GM18498 (cell line): ENCODE results near the gene B4GALNT1.

Source experiments
- ATAC-seq: cut with Tn5 transposase; IDR thresholded peaks from one replicate; pipeline ENCODE4 v1.9.1; 2021; ENCODE audit warnings: mild to moderate bottlenecking, moderate library complexity; ENCODE audit not compliant: unreplicated experiment

B4GALNT1 gene

GRCh38 chr12:57609781-57610553, 23.0 kb downstream of the B4GALNT1 start:
- ATAC-seq: no peak

GRCh38 chr12:57609101-57609780, 23.8 kb downstream of the B4GALNT1 start:
- no peak for ATAC-seq

GRCh38 chr12:57607958-57608663, 24.9 kb downstream of the B4GALNT1 start:
- no peak for ATAC-seq

GRCh38 chr12:57606821-57607220, 26.2 kb downstream of the B4GALNT1 start:
- ATAC-seq: no peak

- no peak for ATAC-seq
Measured at GRCh38 chr12:57606399-57606798, 26.6 kb downstream of the B4GALNT1 start.

- no peak for ATAC-seq
Measured at GRCh38 chr12:57605811-57606311, 27.1 kb downstream of the B4GALNT1 start.

GRCh38 chr12:57604992-57605810, 27.8 kb downstream of the B4GALNT1 start:
- peak; percentile 31 for ATAC-seq

GRCh38 chr12:57604454-57604991, 28.5 kb downstream of the B4GALNT1 start, which contains the start of gene DTX3:
Gene DTX3 (plus strand): TSS chr12:57604824. CDS start chr12:57606518, 1,694 bp downstream.
- ATAC-seq: peak; percentile 61

GRCh38 chr12:57603815-57604453, 29.1 kb downstream of the B4GALNT1 start:
- ATAC-seq: no peak

- ATAC-seq: no peak
Measured at GRCh38 chr12:57603324-57603723, 29.7 kb downstream of the B4GALNT1 start.

- no peak for ATAC-seq
Measured at GRCh38 chr12:57602544-57602943, 30.5 kb downstream of the B4GALNT1 start.

GRCh38 chr12:57600395-57600794, 32.6 kb downstream of the B4GALNT1 start:
- no peak for ATAC-seq

- ATAC-seq: no peak
Measured at GRCh38 chr12:57593187-57593586, 39.8 kb downstream of the B4GALNT1 start.

GRCh38 chr12:57592551-57593165, 40.3 kb downstream of the B4GALNT1 start:
- no peak for ATAC-seq

GRCh38 chr12:57591782-57592325, 41.1 kb downstream of the B4GALNT1 start:
- ATAC-seq: peak; percentile 3

- peak; percentile 95 for ATAC-seq
Measured at GRCh38 chr12:57590864-57591781, 41.9 kb downstream of the B4GALNT1 start, which contains the start of gene PIP4K2C. Gene PIP4K2C (plus strand): TSS chr12:57591192. CDS start chr12:57591290, 98 bp downstream.

GRCh38 chr12:57590479-57590863, 42.5 kb downstream of the B4GALNT1 start:
- ATAC-seq: no peak
